Upper lobe of right lung (tissue), 1 donor: ENCODE data around the gene RARA. TPM values are rescaled to one million over a fixed set of nuclear protein-coding genes. Genes with fewer than 3 reads are reported as not detected.

ENCODE experiments used
- ATAC-seq: fragments of 200-7000 bp; cut with Tn5 transposase; one replicate; pipeline ENCODE4 v1.9.1; 2020; ENCODE audit warnings: mild to moderate bottlenecking, moderate library complexity
- DNase-seq: peaks from one replicate; pipeline ENCODE4 v3.0.0-alpha.2; 2020
- H3K27ac ChIP-seq: fragments of 200-600 bp; one replicate; pipeline ENCODE4 v1.8.0; 2022
- H3K27me3 ChIP-seq: fragments of 200-600 bp; one replicate; pipeline ENCODE4 v1.8.0; 2022; ENCODE audit warnings: mild to moderate bottlenecking
- H3K36me3 ChIP-seq: fragments of 200-600 bp; one replicate; pipeline ENCODE4 v1.8.0; 2022
- H3K4me1 ChIP-seq: fragments of 200-600 bp; one replicate; pipeline ENCODE4 v1.8.0; 2022
- H3K4me3 ChIP-seq: fragments of 200-600 bp; one replicate; pipeline ENCODE4 v1.8.0; 2022; ENCODE audit warnings: mild to moderate bottlenecking
- H3K9me3 ChIP-seq: fragments of 200-600 bp; one replicate; pipeline ENCODE4 v1.8.0; 2022
- intact Hi-C: fragments of 100-400 bp; cut with DNase I; formaldehyde crosslinking; loops from one replicate; pipeline ENCODE4 v1.11.0; 2022
- total RNA-seq: library from RNA; stranded (reverse); fragmentation: NEBNext Ultra II Directional; extraction: Animal tissue kit (Norgen Biotek cat#: 25700); gene quantifications from one replicate; pipeline ENCODE4 v1.2.1, GENCODE V29; 2021
- TF ChIP-seq, protein P1 (sequence below): fragments of 200-600 bp; IDR thresholded peaks from one replicate; pipeline ENCODE4 v1.8.0; 2022; ENCODE audit warnings: antibody characterized with exemption
- donor health status: DM: no; HTN: yes; CAD: no; lungs with severe emphysema.

Gene RARA
- total RNA-seq, 1 donor from 2014 or later, result 69.7 TPM

DNA sequence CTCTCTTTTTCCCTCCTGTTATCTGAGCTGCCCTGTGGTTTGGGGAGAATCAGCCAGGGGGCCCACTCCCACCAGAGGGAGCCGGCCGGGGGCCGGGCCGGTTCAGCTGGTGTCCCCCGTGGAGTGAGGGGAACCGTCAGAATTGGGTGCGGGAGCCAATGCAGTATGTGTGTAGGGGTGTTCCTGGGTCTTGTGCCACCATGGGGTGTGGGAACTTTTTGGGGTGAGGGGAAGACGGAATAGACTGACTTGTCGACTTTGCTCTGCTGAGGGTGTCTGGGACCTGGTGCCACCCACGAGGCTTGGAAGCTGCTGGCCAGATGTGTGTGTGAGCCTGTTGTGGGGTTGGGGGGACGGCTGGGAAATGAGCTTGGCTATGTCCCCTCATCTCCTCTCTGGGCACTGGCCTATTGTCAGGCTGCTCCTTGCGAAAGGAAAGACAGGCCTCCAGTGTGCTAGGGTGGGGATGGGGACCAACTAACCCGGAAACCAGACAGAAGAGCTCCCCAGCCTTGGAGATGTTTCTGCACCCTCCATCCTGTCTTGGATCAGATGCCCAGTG is 9.9 kb downstream of the RARA start:
- H3K9me3 ChIP-seq, result no peaks in the 10 kb centered on the region
- peak overlapping the region; percentile 98 for H3K27ac ChIP-seq
- H3K4me1 ChIP-seq, result peaks cover 73% of the 10 kb centered on the region
- ATAC-seq (no peak), DNase-seq (peak; percentile 69)
- H3K36me3 ChIP-seq, result no peaks in the 10 kb centered on the region
- TF ChIP-seq, protein P1, sequence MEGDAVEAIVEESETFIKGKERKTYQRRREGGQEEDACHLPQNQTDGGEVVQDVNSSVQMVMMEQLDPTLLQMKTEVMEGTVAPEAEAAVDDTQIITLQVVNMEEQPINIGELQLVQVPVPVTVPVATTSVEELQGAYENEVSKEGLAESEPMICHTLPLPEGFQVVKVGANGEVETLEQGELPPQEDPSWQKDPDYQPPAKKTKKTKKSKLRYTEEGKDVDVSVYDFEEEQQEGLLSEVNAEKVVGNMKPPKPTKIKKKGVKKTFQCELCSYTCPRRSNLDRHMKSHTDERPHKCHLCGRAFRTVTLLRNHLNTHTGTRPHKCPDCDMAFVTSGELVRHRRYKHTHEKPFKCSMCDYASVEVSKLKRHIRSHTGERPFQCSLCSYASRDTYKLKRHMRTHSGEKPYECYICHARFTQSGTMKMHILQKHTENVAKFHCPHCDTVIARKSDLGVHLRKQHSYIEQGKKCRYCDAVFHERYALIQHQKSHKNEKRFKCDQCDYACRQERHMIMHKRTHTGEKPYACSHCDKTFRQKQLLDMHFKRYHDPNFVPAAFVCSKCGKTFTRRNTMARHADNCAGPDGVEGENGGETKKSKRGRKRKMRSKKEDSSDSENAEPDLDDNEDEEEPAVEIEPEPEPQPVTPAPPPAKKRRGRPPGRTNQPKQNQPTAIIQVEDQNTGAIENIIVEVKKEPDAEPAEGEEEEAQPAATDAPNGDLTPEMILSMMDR, result no peak
- no peaks in the 10 kb centered on the region for H3K27me3 ChIP-seq
- intact Hi-C loops, result no loop called here
- peak overlapping the region; percentile 100 for H3K4me3 ChIP-seq

DNA sequence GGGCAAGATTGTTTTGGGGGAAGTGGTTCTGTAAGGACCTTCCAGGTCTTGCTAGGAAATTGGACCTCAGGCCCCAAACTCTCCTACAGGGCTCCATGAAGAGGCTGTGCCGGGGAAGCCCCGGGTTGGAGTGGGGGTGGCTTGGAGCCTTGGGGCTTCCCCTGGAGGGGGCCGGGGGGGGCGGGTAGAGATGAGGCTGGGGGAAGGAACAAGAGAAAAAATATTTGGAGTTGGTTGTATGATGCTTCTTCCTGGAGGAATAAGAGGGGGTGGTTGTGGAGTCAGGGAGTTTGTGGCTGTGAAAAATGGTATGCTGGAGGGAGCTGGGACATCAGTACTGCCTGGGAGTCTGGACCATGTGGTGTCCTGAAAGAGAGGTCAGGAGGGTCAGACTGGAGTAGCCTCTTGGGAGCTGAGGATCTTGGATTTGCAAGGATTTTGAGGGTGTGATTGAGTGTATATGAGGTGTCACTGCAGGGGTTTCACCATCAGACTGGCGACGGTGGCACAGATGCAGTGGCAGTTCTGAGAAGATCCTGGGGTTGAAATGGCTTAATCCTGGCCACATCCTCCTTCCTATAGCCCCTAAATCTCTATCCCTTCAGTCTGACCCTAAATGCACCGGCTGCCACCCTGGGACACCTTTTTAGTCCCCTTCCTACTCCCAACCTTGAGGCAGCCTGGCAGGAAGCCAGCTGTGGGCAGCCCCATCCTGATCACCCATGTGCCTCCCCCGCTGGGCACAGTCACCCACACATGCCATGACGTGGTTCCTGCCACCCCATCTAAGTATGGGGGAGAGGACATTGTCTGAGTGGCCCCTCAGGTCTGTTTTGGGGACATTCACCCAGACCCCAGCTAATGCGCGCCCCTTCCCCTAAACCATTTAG is 10.9 kb downstream of the RARA start:
- TF ChIP-seq, protein P1, result no peak
- peak; percentile 85 for DNase-seq
- Histone ChIP-seq H3K27ac (peak overlapping the region; percentile 98), H3K27me3 (no peaks in the 10 kb centered on the region), H3K36me3 (no peaks in the 10 kb centered on the region), H3K4me3 (peak overlapping the region; percentile 100), H3K9me3 (no peaks in the 10 kb centered on the region), H3K4me1 (peaks cover 74% of the 10 kb centered on the region)
- no peak for ATAC-seq
- intact Hi-C loops, result no loop called here

DNA sequence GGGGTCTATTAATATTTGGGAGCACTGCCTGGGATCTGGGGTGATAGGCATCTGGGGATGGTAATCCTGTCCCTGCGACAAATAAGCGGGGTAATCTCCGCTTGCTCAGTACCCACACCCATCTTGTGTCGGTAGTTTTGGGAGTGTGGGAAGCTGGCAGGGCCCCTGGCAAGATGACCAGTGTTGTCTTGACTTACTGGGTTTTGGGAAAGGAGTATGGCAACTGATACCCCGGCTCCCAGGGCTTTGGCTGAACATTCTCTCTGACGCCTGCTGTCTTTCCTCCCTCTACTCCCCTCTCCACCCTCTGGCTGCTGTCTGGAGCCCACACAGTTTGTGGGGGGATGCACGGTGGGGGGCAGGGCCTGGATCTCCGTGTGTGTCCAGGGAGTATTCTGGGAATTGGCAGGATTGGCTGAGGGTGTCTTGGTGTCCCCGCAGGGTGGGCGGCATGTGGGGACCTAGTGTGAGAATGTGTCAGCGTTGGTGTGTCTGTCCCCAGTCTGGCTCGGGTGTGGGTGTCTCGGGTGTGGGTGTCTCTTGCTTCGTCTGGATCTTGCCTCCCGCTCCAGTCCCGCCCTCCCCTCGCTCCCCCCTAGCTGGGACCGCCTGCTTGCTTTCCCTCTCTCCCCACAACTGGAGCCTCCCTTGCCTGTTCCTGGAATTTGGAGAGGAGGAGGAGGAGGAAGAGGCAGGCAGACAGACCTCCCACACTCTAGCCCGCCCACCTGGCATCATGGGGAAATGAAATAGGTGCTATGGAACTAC is 12.0 kb downstream of the RARA start:
- DNase-seq, result peak; percentile 81
- Histone ChIP-seq H3K36me3 (no peaks in the 10 kb centered on the region), H3K27ac (peak overlapping the region; percentile 98), H3K4me3 (peak overlapping the region; percentile 100), H3K27me3 (no peaks in the 10 kb centered on the region), H3K9me3 (no peaks in the 10 kb centered on the region), H3K4me1 (peaks cover 75% of the 10 kb centered on the region)
- TF ChIP-seq, protein P1, result no peak
- intact Hi-C loops, result no loop called here
- ATAC-seq, result no peak

DNA sequence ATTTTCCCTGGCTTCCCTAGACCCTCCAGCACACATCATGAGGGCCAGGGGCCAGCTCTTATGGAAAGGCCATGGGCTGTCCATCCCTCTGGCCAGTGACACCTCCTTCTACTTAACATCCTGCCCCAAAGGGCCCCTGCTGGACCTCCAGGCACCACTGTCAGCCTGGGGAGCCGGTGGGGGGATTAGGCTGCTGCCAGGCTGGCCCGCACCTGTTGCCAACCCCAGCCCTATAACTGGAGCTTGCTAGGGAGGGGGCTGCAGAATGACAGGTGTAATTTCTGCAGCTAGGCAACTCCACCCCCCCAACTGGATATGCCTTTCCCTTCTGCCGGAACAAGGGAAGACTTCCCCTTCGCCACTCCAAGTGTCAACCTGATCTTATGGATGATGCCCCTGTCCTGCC is 12.5 kb downstream of the RARA start:
- H3K27me3 ChIP-seq, result no peaks in the 10 kb centered on the region
- intact Hi-C loops, result no loop called here
- peak overlapping the region; percentile 100 for H3K4me3 ChIP-seq
- no peaks in the 10 kb centered on the region for H3K9me3 ChIP-seq
- no peaks in the 10 kb centered on the region for H3K36me3 ChIP-seq
- TF ChIP-seq, protein P1, result no peak
- no peak for DNase-seq
- H3K4me1 ChIP-seq, result peaks cover 75% of the 10 kb centered on the region
- no peak for ATAC-seq
- H3K27ac ChIP-seq, result peak overlapping the region; percentile 98

DNA sequence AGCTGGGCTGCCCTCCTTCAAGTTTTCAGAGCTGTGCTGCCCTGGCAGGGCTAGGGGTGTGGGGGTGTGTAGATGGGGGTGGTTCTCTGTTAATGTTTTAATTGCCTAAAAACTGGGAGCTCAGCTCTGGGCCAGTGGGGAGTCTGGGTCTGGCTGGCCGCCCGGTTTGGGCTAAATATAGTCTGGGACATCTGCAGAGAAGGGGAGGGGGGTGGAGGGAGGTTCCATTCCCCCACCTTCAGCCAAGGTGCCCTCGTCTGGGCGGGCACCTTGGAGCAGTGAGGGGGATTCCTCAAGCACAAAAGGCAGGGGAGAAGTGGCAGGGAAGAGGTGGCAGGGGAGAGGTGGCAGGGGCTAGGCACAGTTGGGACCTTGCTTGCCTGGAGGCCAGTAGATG is 13.0 kb downstream of the RARA start:
- H3K27me3 ChIP-seq, result no peaks in the 10 kb centered on the region
- H3K36me3 ChIP-seq, result no peaks in the 10 kb centered on the region
- peak overlapping the region; percentile 100 for H3K4me3 ChIP-seq
- peaks cover 75% of the 10 kb centered on the region for H3K4me1 ChIP-seq
- TF ChIP-seq, protein P1, result no peak
- DNase-seq (peak; percentile 80), ATAC-seq (no peak)
- H3K27ac ChIP-seq, result peak overlapping the region; percentile 98
- intact Hi-C loops, result no loop called here
- no peaks in the 10 kb centered on the region for H3K9me3 ChIP-seq
